HCT116 (cell line): Measurements from ENCODE around the gene CBX5. TPM values are rescaled to one million over a fixed set of nuclear protein-coding genes. Genes with fewer than 3 reads are reported as not detected.
A peak's percentile ranks its signal among the peaks of the same experiment; 100 is the strongest.

ENCODE experiments used
- ATAC-seq: fragments of 200-7000 bp; cut with Tn5 transposase; 2 replicates; pipeline ENCODE4 v1.9.1; 2020; ENCODE audit warnings: mild to moderate bottlenecking, moderate library complexity
- BruUV-seq: library from RNA; stranded (reverse); fragments of 400-500 nt; replicated peaks from 2 replicates; lab custom pipeline; 2021; lab: Mats Ljungman, UMichigan
- CTCF ChIA-PET: fragments of 300-600 bp; sonication (Branson Sonifier 250); formaldehyde crosslinking; loops from one replicate; lab custom pipeline; 2021; ENCODE audit warnings: antibody characterized with exemption; lab: Charles Lee
- POLR2A ChIA-PET: fragments of 300-600, 350-600 bp; sonication (Branson Sonifier 250); formaldehyde crosslinking; loops from one replicate; lab custom pipeline; 2021; ENCODE audit warnings: antibody characterized with exemption; lab: Charles Lee
- RAD21 ChIA-PET, 2 experiments: fragments of 300-600 bp; sonication (Branson Sonifier 250); formaldehyde crosslinking; loops; one replicate each; lab custom pipeline; 2023; ENCODE audit warnings: low total read pairs in 2 of 2; ENCODE audit not compliant: uncharacterized antibody in 2 of 2, unreplicated experiment in 2 of 2, low non-redundant PET in 1 of 2; lab: Charles Lee
- DNase-seq: peaks from one replicate; pipeline ENCODE4 v3.0.0-alpha.2; 2010; ENCODE audit warnings: low read depth, low spot score
- H2AFZ ChIP-seq: fragments of 200-600 bp; shearing (Covaris generic), sonication (generic); 2 replicates; pipeline ENCODE4 v1.6.1; 2017; ENCODE audit warnings: low read depth, mixed run types, mixed read lengths, antibody characterized with exemption, low read length; ENCODE audit not compliant: poor library complexity, severe bottlenecking
- H3K27ac ChIP-seq: 2 replicates; pipeline ENCODE4 v1.5.1; 2012; ENCODE audit warnings: low read depth, low read length
- H3K27me3 ChIP-seq: fragments of 200-600 bp; sonication (generic); 2 replicates; pipeline ENCODE4 v1.6.1; 2016; ENCODE audit warnings: mixed run types, low read length, mixed read lengths; ENCODE audit not compliant: insufficient read depth
- H3K36me3 ChIP-seq, 2 experiments: fragments of 200-500 bp in 1 of 2; fragments of 200-600 bp in 1 of 2; sonication (Bioruptor generic) in 1 of 2; sonication (generic) in 1 of 2; 2 replicates each; pipeline versions ENCODE4 v1.5.1 to v1.6.1; 2014 to 2016; ENCODE audit warnings: low read length in 2 of 2, inconsistent platforms in 1 of 2, mixed read lengths in 1 of 2, mixed run types in 1 of 2; ENCODE audit not compliant: insufficient read depth in 2 of 2, control insufficient read depth in 1 of 2
- H3K4me1 ChIP-seq, 2 experiments: fragments of 200-600 bp in 1 of 2; sonication (generic) in 1 of 2; 2 replicates each; pipeline versions ENCODE4 v1.5.1 to v1.6.1; 2012 to 2017; ENCODE audit warnings: low read length in 2 of 2, inconsistent platforms in 1 of 2, mild to moderate bottlenecking in 1 of 2, mixed read lengths in 1 of 2, mixed run types in 1 of 2, moderate library complexity in 1 of 2; ENCODE audit not compliant: insufficient read depth in 2 of 2, control insufficient read depth in 1 of 2
- H3K4me2 ChIP-seq: fragments of 200-600 bp; sonication (generic); 2 replicates; pipeline ENCODE4 v1.6.1; 2017; ENCODE audit warnings: mixed run types, low read length, mixed read lengths
- H3K4me3 ChIP-seq, 2 experiments: fragments of 200-600 bp in 1 of 2; sonication (generic) in 1 of 2; replicated peaks in 1 of 2; 2 replicates each; pipeline ENCODE4 v1.5.1; 2011 to 2016; ENCODE audit warnings: low read length in 2 of 2, control low read depth in 1 of 2, low read depth in 1 of 2, mild to moderate bottlenecking in 1 of 2, mixed read lengths in 1 of 2, mixed run types in 1 of 2
- H3K79me2 ChIP-seq: fragments of 200-600 bp; sonication (generic); 2 replicates; pipeline ENCODE4 v1.6.1; 2017; ENCODE audit warnings: mild to moderate bottlenecking, mixed run types, low read length, moderate library complexity, mixed read lengths; ENCODE audit not compliant: insufficient read depth
- H3K9ac ChIP-seq: fragments of 200-600 bp; sonication (generic); 2 replicates; pipeline ENCODE4 v1.6.1; 2016; ENCODE audit warnings: low read length, mixed read lengths
- H3K9me2 ChIP-seq: fragments of 200-600 bp; sonication (generic), shearing (Covaris generic); 2 replicates; pipeline ENCODE4 v1.6.1; 2017; ENCODE audit warnings: mixed run types, mild to moderate bottlenecking, moderate library complexity; ENCODE audit not compliant: insufficient read depth
- H3K9me3 ChIP-seq, 2 experiments: fragments of 200-500 bp in 1 of 2; fragments of 200-600 bp in 1 of 2; sonication (Bioruptor generic) in 1 of 2; sonication (generic) in 1 of 2; 2 replicates each; pipeline ENCODE4 v1.6.1; 2014 to 2017; ENCODE audit warnings: low read length in 2 of 2, mixed read lengths in 2 of 2, inconsistent platforms in 1 of 2, low read depth in 1 of 2, mild to moderate bottlenecking in 1 of 2, mixed run types in 1 of 2, moderate library complexity in 1 of 2; ENCODE audit not compliant: control insufficient read depth in 1 of 2, insufficient read depth in 1 of 2
- H4K20me1 ChIP-seq: fragments of 200-600 bp; sonication (generic), shearing (Covaris generic); 2 replicates; pipeline ENCODE4 v1.6.1; 2017; ENCODE audit warnings: mixed run types, mild to moderate bottlenecking, moderate library complexity; ENCODE audit not compliant: insufficient read depth
- ATF3 ChIP-seq: IDR thresholded peaks from 2 replicates; pipeline ENCODE4 v1.6.1; 2012
- CBX3 ChIP-seq: IDR thresholded peaks from 2 replicates; pipeline ENCODE4 v1.6.1; 2012; ENCODE audit warnings: low read depth
- CEBPB ChIP-seq: IDR thresholded peaks from 2 replicates; pipeline ENCODE4 v1.6.1; 2012; ENCODE audit warnings: low read depth
- EGR1 ChIP-seq: IDR thresholded peaks from 2 replicates; pipeline ENCODE4 v1.6.1; 2012; ENCODE audit warnings: low read depth
- ELF1 ChIP-seq: IDR thresholded peaks from 2 replicates; pipeline ENCODE4 v1.6.1; 2012; ENCODE audit warnings: low read depth, borderline replicate concordance
- EZH2 ChIP-seq: fragments of 200-600 bp; sonication (generic); IDR thresholded peaks from 2 replicates; pipeline ENCODE4 v1.6.1; 2017; ENCODE audit warnings: antibody characterized with exemption, mixed run types
- EZH2phosphoT487 ChIP-seq: fragments of 200-600 bp; IDR thresholded peaks from 2 replicates; pipeline ENCODE4 v1.6.1; 2018; ENCODE audit warnings: antibody characterized with exemption, borderline replicate concordance
- FOSL1 ChIP-seq: IDR thresholded peaks from 2 replicates; pipeline ENCODE4 v1.6.1; 2012; ENCODE audit warnings: low read depth
- JUND ChIP-seq: IDR thresholded peaks from 2 replicates; pipeline ENCODE4 v1.6.1; 2012
- RAD21 ChIP-seq: IDR thresholded peaks from 2 replicates; pipeline ENCODE4 v1.6.1; 2012; ENCODE audit warnings: low read depth, mild to moderate bottlenecking
- REST ChIP-seq: IDR thresholded peaks from 2 replicates; pipeline ENCODE4 v1.6.1; 2012; ENCODE audit warnings: low read depth
- SIN3A ChIP-seq: IDR thresholded peaks from 2 replicates; pipeline ENCODE4 v1.6.1; 2012; ENCODE audit warnings: low read depth
- SRF ChIP-seq: IDR thresholded peaks from 2 replicates; pipeline ENCODE4 v1.6.1; 2012; ENCODE audit warnings: low read depth
- TCF7L2 ChIP-seq: IDR thresholded peaks from 2 replicates; pipeline ENCODE4 v1.7.0; 2011; ENCODE audit warnings: borderline replicate concordance, inconsistent platforms; ENCODE audit not compliant: insufficient read depth, insufficient read length; ENCODE audit errors: extremely low read depth
- YY1 ChIP-seq: IDR thresholded peaks from 2 replicates; pipeline ENCODE4 v1.6.1; 2011; ENCODE audit warnings: low read length, low read depth, moderate library complexity, mild to moderate bottlenecking; ENCODE audit not compliant: insufficient replicate concordance; ENCODE audit errors: extremely low read depth
- ZFX ChIP-seq: fragments of 450-650 bp; IDR thresholded peaks from 2 replicates; pipeline ENCODE4 v1.6.1; 2017
- intact Hi-C: fragments of 100-400 bp; cut with micrococcal nuclease; formaldehyde crosslinking; loops from 2 replicates; pipeline ENCODE4 v1.10.0; 2022
- total RNA-seq: library from RNA; stranded (reverse); gene quantifications from one replicate; pipeline ENCODE4 v1.2.1, GENCODE V29; 2021; ENCODE audit not compliant: unreplicated experiment
- TF ChIP-seq, protein P1 (sequence below): IDR thresholded peaks from 2 replicates; pipeline ENCODE4 v1.6.1; 2012

The CBX5 gene
- total RNA-seq, 1 experiment from 2014 or later, result 72.3 TPM

DNA sequence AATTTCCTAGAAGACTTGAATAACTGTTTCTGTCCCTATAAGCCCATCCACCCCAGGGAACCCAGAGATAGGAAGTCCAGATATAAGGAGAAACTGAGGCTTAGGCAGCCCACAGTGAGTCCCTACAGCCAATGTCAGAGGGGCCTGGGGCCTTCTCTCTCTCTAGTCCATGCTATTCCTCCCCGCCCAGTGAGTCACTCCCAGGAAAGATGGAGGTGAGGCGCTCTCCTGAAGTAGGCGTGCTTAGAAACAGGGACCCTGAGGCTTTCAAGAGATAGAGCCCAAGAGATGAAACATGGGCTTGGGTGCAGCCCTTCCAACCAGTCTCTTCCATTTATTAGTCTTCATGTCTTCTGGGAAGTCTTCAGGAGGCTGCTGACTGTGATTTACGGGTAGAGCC is 88.8 kb downstream of the CBX5 start:
- Histone ChIP-seq H3K27ac (peak overlapping the region; percentile 19; the same call in 1 of the 2 replicates), H4K20me1 (no peaks in the 10 kb centered on the region), H3K4me3 (no peak overlapping the region), H3K27me3 (no peaks in the 10 kb centered on the region), H3K79me2 (peaks cover 13% of the 10 kb centered on the region), H3K4me1 (peaks cover 5 to 33% of the 10 kb centered on the region in 2 experiments), H3K4me2 (peak overlapping the region; percentile 67), H3K9me2 (no peaks in the 10 kb centered on the region), H3K36me3 (0 out of 4 replicates have a peak, but pooled peaks cover 0 to 3% of the 10 kb centered on the region in 2 experiments), H2AFZ (peak overlapping the region; percentile 43), H3K9ac (no peak overlapping the region), H3K9me3 (no peaks in the 10 kb centered on the region)
- no TSS peak for BruUV-seq
- DNase-seq, result no peak
- ChIA-PET RAD21 (interaction anchor here (0.8 to 1.5 kb wide), 6 partner anchors 10 to 185 kb away, joined by 5 to 9 read pairs (median 8); partner anchors contain the start of gene HOXC5 (in 2 of the 2)), CTCF (interaction anchor here (0.8 to 4.5 kb wide), 16 partner anchors 9 to 445 kb away, joined by 3 to 38 read pairs (median 4); partner anchors contain the start of genes COPZ1, HOXC10 and HOXC5), POLR2A (interaction anchor here (0.6 to 1.3 kb wide), 3 partner anchors 10 to 192 kb away, joined by 3 to 6 read pairs (median 4); no protein-coding TSS in a partner anchor)
- intact Hi-C loops, result loop anchor here (1.0 kb wide), 1 partner anchor 185 kb away; no protein-coding TSS in a partner anchor
- ATAC-seq, result no peak
- no peak for TF ChIP-seq REST
- TF ChIP-seq SRF, result no peak
- TF ChIP-seq SIN3A, result no peak
- no peak for TF ChIP-seq CBX3
- TF ChIP-seq CEBPB, result no peak
- no peak for TF ChIP-seq YY1
- TF ChIP-seq RAD21, result no peak
- TF ChIP-seq TCF7L2, result no peak
- TF ChIP-seq ATF3, result no peak
- no peak for TF ChIP-seq ELF1
- TF ChIP-seq, protein P1, sequence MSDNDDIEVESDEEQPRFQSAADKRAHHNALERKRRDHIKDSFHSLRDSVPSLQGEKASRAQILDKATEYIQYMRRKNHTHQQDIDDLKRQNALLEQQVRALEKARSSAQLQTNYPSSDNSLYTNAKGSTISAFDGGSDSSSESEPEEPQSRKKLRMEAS, result no peak
- no peak for TF ChIP-seq JUND
- no peak for TF ChIP-seq EGR1
- no peak for TF ChIP-seq EZH2phosphoT487
- TF ChIP-seq FOSL1, result no peak
- no peak for TF ChIP-seq ZFX
- TF ChIP-seq EZH2, result no peak
